HG03469 (cell line): ENCODE results near the gene ARHGEF19.

Experiments used
- ATAC-seq: cut with Tn5 transposase; IDR thresholded peaks from one replicate; pipeline ENCODE4 v1.9.1; 2021; ENCODE audit warnings: mild to moderate bottlenecking, moderate library complexity, moderate number of reproducible peaks; ENCODE audit not compliant: unreplicated experiment

The ARHGEF19 gene

GRCh38 chr1:16151196-16151994 is 61.1 kb downstream of the ARHGEF19 start:
- no peak for ATAC-seq

- ATAC-seq = no peak
Measured at GRCh38 chr1:16150508-16150907, 61.9 kb downstream of the ARHGEF19 start.

- no peak for ATAC-seq
Measured at GRCh38 chr1:16149702-16150488, 62.6 kb downstream of the ARHGEF19 start.

DNA sequence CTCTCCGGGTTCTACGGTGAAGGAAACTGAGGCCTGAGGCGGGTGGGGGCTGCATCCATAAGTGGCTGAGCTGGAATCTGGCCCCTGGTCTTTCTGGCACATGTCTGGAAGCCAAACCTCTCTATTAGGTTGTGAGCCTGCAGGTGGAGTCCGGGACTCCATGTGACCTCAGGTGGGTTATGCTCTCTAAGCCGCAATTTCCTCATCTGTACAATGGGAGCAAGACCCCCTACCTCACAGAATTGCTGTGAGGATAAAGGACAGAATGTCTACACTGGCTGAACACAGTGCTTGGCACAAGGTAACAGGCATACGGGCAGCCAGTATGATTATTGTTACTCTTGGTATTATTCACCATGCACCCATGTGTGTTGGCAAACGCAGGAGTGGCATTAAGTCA is 63.3 kb downstream of the ARHGEF19 start:
- ATAC-seq = no peak

DNA sequence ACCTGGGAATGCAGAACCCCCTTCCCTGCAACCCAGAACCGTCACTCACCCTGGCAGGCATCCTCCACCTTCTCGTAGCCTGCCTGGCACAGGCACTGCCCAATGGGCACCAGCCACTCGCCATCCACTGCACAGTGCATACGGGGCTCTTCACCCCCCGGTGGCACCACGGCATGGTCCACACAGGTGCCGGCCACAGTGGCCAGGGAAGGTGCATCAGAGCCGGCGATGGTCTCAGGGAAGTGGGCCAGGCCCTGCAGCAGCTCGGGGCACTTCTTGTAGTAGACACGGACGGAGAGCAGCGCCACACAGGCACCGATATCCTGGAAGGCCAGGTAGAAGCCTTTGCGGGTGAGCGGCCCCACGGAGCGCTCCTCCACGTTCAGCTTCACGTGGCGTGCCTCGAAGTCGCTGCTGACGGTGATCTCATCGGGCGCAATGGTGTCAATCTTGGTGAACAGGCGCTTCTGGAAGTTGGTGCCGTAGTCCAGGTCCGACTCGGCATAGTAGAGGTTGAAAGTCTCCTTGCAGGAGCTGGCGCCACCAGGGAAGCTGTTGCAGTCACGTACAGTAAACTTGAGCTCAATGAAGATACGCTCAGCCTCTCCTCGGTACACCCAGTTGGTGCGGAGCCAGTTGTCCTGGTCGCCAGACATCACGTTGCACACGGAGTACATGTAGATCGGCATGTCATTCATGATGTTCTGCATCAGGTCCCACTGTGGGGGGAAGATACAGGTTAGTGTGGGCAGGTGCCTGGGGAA is 63.9 kb downstream of the ARHGEF19 start:
- ATAC-seq = no peak
